Lower leg skin (tissue), 3 donors: Measurements from ENCODE around the gene NPHP3.
A peak's percentile ranks its signal among the peaks of the same experiment; 100 is the strongest.

ENCODE experiments used
- POLR2A ChIP-seq, 2 donors: fragments of 450-650 bp; IDR thresholded peaks; one replicate each; pipeline ENCODE4 v1.6.1; 2016 to 2017; ENCODE audit warnings: antibody characterized with exemption in 2 of 2, mild to moderate bottlenecking in 1 of 2, moderate library complexity in 1 of 2
- TF ChIP-seq, protein P1 (sequence below), 3 donors: fragments of 450-650 bp; IDR thresholded peaks; one replicate each; pipeline ENCODE4 v1.5.1; 2016; ENCODE audit warnings: antibody characterized with exemption in 3 of 3, mild to moderate bottlenecking in 3 of 3, moderate library complexity in 2 of 3

GRCh38 chr3:132641837-132642538 lies 80.2 kb downstream of the NPHP3 start:
- TF ChIP-seq, protein P1, sequence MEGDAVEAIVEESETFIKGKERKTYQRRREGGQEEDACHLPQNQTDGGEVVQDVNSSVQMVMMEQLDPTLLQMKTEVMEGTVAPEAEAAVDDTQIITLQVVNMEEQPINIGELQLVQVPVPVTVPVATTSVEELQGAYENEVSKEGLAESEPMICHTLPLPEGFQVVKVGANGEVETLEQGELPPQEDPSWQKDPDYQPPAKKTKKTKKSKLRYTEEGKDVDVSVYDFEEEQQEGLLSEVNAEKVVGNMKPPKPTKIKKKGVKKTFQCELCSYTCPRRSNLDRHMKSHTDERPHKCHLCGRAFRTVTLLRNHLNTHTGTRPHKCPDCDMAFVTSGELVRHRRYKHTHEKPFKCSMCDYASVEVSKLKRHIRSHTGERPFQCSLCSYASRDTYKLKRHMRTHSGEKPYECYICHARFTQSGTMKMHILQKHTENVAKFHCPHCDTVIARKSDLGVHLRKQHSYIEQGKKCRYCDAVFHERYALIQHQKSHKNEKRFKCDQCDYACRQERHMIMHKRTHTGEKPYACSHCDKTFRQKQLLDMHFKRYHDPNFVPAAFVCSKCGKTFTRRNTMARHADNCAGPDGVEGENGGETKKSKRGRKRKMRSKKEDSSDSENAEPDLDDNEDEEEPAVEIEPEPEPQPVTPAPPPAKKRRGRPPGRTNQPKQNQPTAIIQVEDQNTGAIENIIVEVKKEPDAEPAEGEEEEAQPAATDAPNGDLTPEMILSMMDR (IDR thresholded peaks at IDR 0.05), result peak in 1 of 3 donors; percentile 43
- TF ChIP-seq POLR2A (IDR thresholded peaks at IDR 0.05), result no peak
